Liver (tissue), 9 donors: ENCODE data around the gene KIF26B. TPM values are rescaled to one million over a fixed set of nuclear protein-coding genes. Genes with fewer than 3 reads are reported as not detected.

Experiments used
- DNase-seq: peaks from one replicate; pipeline ENCODE4 v3.0.0-alpha.2; 2017; ENCODE audit warnings: low spot score
- H3K27ac ChIP-seq, 2 donors: one replicate each; pipeline ENCODE4 v1.7.0; 2013; ENCODE audit warnings: inconsistent platforms in 2 of 2, low read length in 2 of 2, control low read depth in 1 of 2, low read depth in 1 of 2, mild to moderate bottlenecking in 1 of 2
- H3K27me3 ChIP-seq, 4 donors: one replicate each; pipeline versions ENCODE4 v1.6.1 to v1.7.0; 2013; ENCODE audit warnings: low read length in 3 of 4, inconsistent platforms in 1 of 4, mild to moderate bottlenecking in 1 of 4, moderate library complexity in 1 of 4; ENCODE audit not compliant: control insufficient read depth in 4 of 4, insufficient read depth in 4 of 4
- H3K36me3 ChIP-seq, 4 donors: one replicate each; pipeline versions ENCODE4 v1.6.1 to v1.7.0; 2013; ENCODE audit warnings: low read length in 3 of 4, mild to moderate bottlenecking in 3 of 4, low read depth in 1 of 4, moderate library complexity in 1 of 4; ENCODE audit not compliant: control insufficient read depth in 4 of 4, insufficient read depth in 3 of 4
- H3K4me1 ChIP-seq, 4 donors: one replicate each; pipeline versions ENCODE4 v1.6.1 to v1.7.0; 2013; ENCODE audit warnings: low read length in 3 of 4, mild to moderate bottlenecking in 3 of 4, moderate library complexity in 1 of 4; ENCODE audit not compliant: control insufficient read depth in 4 of 4, insufficient read depth in 4 of 4
- H3K4me3 ChIP-seq, 3 donors: one replicate each; pipeline versions ENCODE4 v1.6.1 to v1.7.0; 2013; ENCODE audit warnings: low read length in 3 of 3, control low read depth in 1 of 3, low read depth in 1 of 3, mild to moderate bottlenecking in 1 of 3
- H3K9ac ChIP-seq, 2 donors: one replicate each; pipeline ENCODE4 v1.7.0; 2013; ENCODE audit warnings: low read length in 2 of 2, mild to moderate bottlenecking in 2 of 2, moderate library complexity in 2 of 2, control low read depth in 1 of 2, low read depth in 1 of 2
- H3K9me3 ChIP-seq, 4 donors: one replicate each; pipeline versions ENCODE4 v1.6.1 to v1.7.0; 2013; ENCODE audit warnings: low read length in 3 of 4; ENCODE audit not compliant: control insufficient read depth in 4 of 4
- CTCF ChIP-seq: fragments of 150-350 bp; IDR thresholded peaks from 2 replicates; pipeline ENCODE4 v1.5.1; 2017; ENCODE audit warnings: improper control_type of control experiment, low read depth, low read length; ENCODE audit not compliant: missing input control
- EGR1 ChIP-seq, 2 donors: IDR thresholded peaks; 2 replicates each; pipeline ENCODE4 v1.6.1; 2016 to 2018; ENCODE audit warnings: antibody characterized with exemption in 2 of 2, low read depth in 2 of 2
- FOXA1 ChIP-seq: IDR thresholded peaks from 2 replicates; pipeline ENCODE4 v1.6.1; 2016; ENCODE audit warnings: antibody characterized with exemption
- FOXA2 ChIP-seq: IDR thresholded peaks from 2 replicates; pipeline ENCODE4 v1.6.1; 2016; ENCODE audit warnings: antibody characterized with exemption
- GABPA ChIP-seq, 2 donors: IDR thresholded peaks in 1 of 2; conservative IDR thresholded peaks in 1 of 2; 2 replicates each; pipeline ENCODE4 v1.6.1; 2016; ENCODE audit warnings: antibody characterized with exemption in 2 of 2, mild to moderate bottlenecking in 1 of 2, moderate library complexity in 1 of 2
- HNF4A ChIP-seq, 2 donors: conservative IDR thresholded peaks; 2 replicates each; pipeline ENCODE4 v1.6.1; 2016; ENCODE audit warnings: antibody characterized with exemption in 2 of 2, mild to moderate bottlenecking in 2 of 2
- HNF4G ChIP-seq: IDR thresholded peaks from 2 replicates; pipeline ENCODE4 v1.6.1; 2016; ENCODE audit warnings: antibody characterized with exemption
- JUND ChIP-seq, 2 donors: IDR thresholded peaks; 2 replicates each; pipeline ENCODE4 v1.6.1; 2016; ENCODE audit warnings: antibody characterized with exemption in 2 of 2
- MAX ChIP-seq: IDR thresholded peaks from 2 replicates; pipeline ENCODE4 v1.6.1; 2016; ENCODE audit warnings: antibody characterized with exemption
- NR2F2 ChIP-seq: IDR thresholded peaks from 2 replicates; pipeline ENCODE4 v1.6.1; 2016; ENCODE audit warnings: antibody characterized with exemption
- RAD21 ChIP-seq, 2 donors: IDR thresholded peaks; 2 replicates each; pipeline ENCODE4 v1.6.1; 2016; ENCODE audit warnings: antibody characterized with exemption in 2 of 2, mild to moderate bottlenecking in 2 of 2
- REST ChIP-seq: IDR thresholded peaks from 2 replicates; pipeline ENCODE4 v1.6.1; 2016; ENCODE audit warnings: antibody characterized with exemption, mild to moderate bottlenecking
- RXRA ChIP-seq, 2 donors: IDR thresholded peaks; 2 replicates each; pipeline ENCODE4 v1.6.1; 2017 to 2018; ENCODE audit warnings: antibody characterized with exemption in 2 of 2, mild to moderate bottlenecking in 1 of 2
- TAF1 ChIP-seq: conservative IDR thresholded peaks from 2 replicates; pipeline ENCODE4 v1.6.1; 2016; ENCODE audit warnings: antibody characterized with exemption, mild to moderate bottlenecking
- YY1 ChIP-seq: IDR thresholded peaks from 2 replicates; pipeline ENCODE4 v1.6.1; 2016; ENCODE audit warnings: antibody characterized with exemption, mild to moderate bottlenecking
- WGBS: extraction: QIAGEN DNeasy Blood & Tissue Kit; methylation state at CpG from one replicate; pipeline ENCODE4 v1.1.7; 2013; 5-methylcytosine and 5-hydroxymethylcytosine counted together
- polyA plus RNA-seq, 2 donors: library from polyadenylated mRNA; stranded (reverse) in 1 of 2; unstranded in 1 of 2; fragments of 200-250 nt in 1 of 2; fragments of >200 nt in 1 of 2; fragmentation: Nextera tagmentation in 1 of 2; extraction: Ambion mirVana in 1 of 2; gene quantifications; one replicate each; pipeline versions ENCODE4 v1.2.1 to v1.2.3, GENCODE V29; 2013 to 2015
- total RNA-seq, 2 donors: library from RNA; depleted of rRNA; stranded (reverse); fragments of >200 nt; gene quantifications; one replicate each; pipeline ENCODE4 v1.2.3, GENCODE V29; 2014
- TF ChIP-seq, protein P1 (sequence below): IDR thresholded peaks from 2 replicates; pipeline ENCODE4 v1.6.1; 2016; ENCODE audit warnings: antibody characterized with exemption
- donor health status: healthy.
- donor health status: healthy.
- donor health status: healthy.
- donor health status: healthy.
- donor health status: healthy.

KIF26B gene
- total and polyA plus RNA-seq, 4 donors: 0.10 to 1.7 (median 0.34) TPM

DNA sequence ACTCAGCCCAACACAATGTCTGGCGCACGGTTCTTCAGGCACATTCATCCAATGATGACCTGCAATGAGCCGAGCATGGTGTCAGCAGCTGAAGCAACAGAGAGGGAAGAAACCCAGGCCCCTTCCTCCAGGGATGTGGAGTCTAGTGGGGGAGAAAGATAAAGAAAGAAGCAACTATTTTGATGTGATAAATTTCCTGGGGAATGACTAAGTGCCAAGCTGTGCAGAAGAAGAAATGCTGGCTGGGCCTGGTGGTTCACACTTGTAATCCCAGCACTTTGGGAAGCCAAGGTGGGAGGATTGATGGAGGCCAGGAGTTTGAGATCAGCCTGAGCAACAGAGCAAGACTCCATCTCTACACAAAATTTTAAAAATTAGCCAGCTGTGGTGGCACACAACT, 561.8 kb downstream of the KIF26B start:
- H3K9ac ChIP-seq: no peak overlapping the region
- WGBS: 95% methylated on average over 3 of the region's 3 CpGs
- H3K27ac ChIP-seq: no peak overlapping the region
- H3K4me1 ChIP-seq: no peaks in the 10 kb centered on the region
- DNase-seq: no peak
- no peaks in the 10 kb centered on the region for H3K36me3 ChIP-seq
- H3K27me3 ChIP-seq: no peaks in the 10 kb centered on the region
- no peak overlapping the region for H3K4me3 ChIP-seq
- no peaks in the 10 kb centered on the region for H3K9me3 ChIP-seq
- no peak for TF ChIP-seq RXRA (IDR thresholded peaks at IDR 0.05)
- TF ChIP-seq TAF1: no peak
- TF ChIP-seq HNF4G: no peak
- no peak for TF ChIP-seq CTCF
- no peak for TF ChIP-seq EGR1 (IDR thresholded peaks at IDR 0.05; ENCODE audit: low read depth in 2 of 2)
- no peak for TF ChIP-seq NR2F2
- no peak for TF ChIP-seq REST
- no peak for TF ChIP-seq FOXA2

DNA sequence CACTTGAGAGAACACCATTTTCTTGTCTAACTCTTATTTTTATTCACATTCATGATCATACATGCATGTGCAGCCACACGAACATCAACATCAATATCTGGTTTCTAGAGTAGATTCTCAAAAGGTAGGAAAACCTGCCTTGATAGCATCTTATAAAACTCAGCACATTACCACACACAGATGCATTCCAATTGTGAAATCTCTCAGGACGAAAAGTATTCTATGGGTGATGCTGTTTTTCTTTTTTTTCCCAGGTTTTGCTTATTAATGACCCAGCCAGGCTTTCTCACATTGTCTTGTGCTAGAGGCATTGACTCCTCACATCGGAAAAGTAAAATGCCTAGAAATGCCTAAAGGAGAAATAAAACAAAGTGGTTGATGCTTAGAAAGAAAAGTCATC, 562.8 kb downstream of the KIF26B start:
- Histone ChIP-seq H3K9ac (no peak overlapping the region), H3K27ac (no peak overlapping the region), H3K27me3 (no peaks in the 10 kb centered on the region), H3K9me3 (no peaks in the 10 kb centered on the region), H3K4me1 (no peaks in the 10 kb centered on the region), H3K4me3 (no peak overlapping the region), H3K36me3 (no peaks in the 10 kb centered on the region)
- WGBS: 90% methylated on average over 3 of the region's 3 CpGs
- TF ChIP-seq GABPA (IDR thresholded peaks at IDR 0.05 in 1 of 2, conservative IDR thresholded peaks at IDR 0.05 in 1 of 2): no peak
- TF ChIP-seq JUND (IDR thresholded peaks at IDR 0.05): no peak
- no peak for TF ChIP-seq EGR1 (IDR thresholded peaks at IDR 0.05; ENCODE audit: low read depth in 2 of 2)
- DNase-seq: no peak

DNA sequence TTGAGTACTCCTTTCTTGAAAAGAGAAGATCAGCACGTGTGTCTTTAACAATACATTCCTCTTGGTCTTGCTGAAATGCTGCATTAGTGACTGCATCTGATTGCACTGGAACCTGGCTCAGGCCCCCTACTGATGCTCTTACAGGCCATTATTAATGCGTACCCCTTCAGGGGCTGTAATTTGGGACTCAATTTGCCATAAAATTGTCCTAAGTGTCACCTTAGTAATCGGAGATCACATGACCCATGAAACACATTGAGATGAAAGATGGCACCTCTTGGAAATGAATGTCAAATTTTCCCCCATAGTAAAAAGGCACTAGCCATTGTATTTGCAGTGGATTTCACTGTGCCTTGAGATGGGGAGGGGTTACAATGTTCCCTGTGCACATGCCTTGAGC, 563.3 kb downstream of the KIF26B start:
- DNase-seq: no peak
- Histone ChIP-seq H3K9ac (no peak overlapping the region), H3K36me3 (no peaks in the 10 kb centered on the region), H3K27ac (no peak overlapping the region), H3K9me3 (no peaks in the 10 kb centered on the region), H3K4me1 (no peaks in the 10 kb centered on the region), H3K4me3 (no peak overlapping the region), H3K27me3 (no peaks in the 10 kb centered on the region)
- WGBS: 85% methylated on average over 3 of the region's 3 CpGs
- TF ChIP-seq JUND (IDR thresholded peaks at IDR 0.05) (no peak), NR2F2 (no peak), GABPA (IDR thresholded peaks at IDR 0.05 in 1 of 2, conservative IDR thresholded peaks at IDR 0.05 in 1 of 2) (no peak), YY1 (no peak), FOXA1 (no peak), MAX (no peak), REST (no peak), CTCF (no peak), RAD21 (IDR thresholded peaks at IDR 0.05) (no peak), FOXA2 (no peak), RXRA (IDR thresholded peaks at IDR 0.05) (no peak), HNF4G (no peak), HNF4A (conservative IDR thresholded peaks at IDR 0.05) (no peak), EGR1 (IDR thresholded peaks at IDR 0.05; ENCODE audit: low read depth in 2 of 2) (no peak)
- TF ChIP-seq, protein P1, sequence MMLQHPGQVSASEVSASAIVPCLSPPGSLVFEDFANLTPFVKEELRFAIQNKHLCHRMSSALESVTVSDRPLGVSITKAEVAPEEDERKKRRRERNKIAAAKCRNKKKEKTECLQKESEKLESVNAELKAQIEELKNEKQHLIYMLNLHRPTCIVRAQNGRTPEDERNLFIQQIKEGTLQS: no peak
